A549 treated with RU486 at 1 μM for 4 hours (cell line): Measurements from ENCODE around the gene CDY2A. TPM values are rescaled to one million over a fixed set of nuclear protein-coding genes. Genes with fewer than 3 reads are reported as not detected.

ENCODE experiments used
- total RNA-seq: library from RNA; stranded (reverse); fragments of 200-300 nt; extraction: Qiagen RNA extraction; gene quantifications from 5 replicates; pipeline ENCODE4 v1.2.3, GENCODE V29; 2022; ENCODE audit warnings: low read depth

Gene CDY2A
- not detected in 5 replicates for total RNA-seq

DNA sequence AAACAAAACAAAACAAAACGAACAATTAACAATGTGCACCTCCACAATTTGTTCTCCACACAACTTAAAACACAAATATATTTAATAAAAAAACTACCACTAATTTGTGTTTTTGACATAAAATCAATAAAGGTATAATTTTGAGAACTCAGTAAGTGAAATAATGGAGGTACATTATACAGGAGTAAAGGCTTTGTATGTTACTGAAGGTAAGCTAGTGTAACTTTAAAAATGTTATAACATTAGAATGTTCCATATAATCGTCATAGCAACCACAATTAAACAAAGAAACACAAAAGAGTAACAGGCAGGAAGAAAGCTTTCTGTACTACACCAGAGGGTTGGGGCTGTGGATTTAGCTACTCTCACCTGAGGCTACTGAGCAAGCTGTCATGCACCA, at the start of gene CDY2A:
Gene CDY2A, plus strand, starts transcription at position 301 of the 400 bp plus-strand sequence. CDS start 328 bp downstream, outside the sequence.

Other genes starting within 250 kb of the CDY2A start
- gene CDY2B, start 145.6 kb upstream of the CDY2A start, total RNA-seq, result not detected in 5 replicates